NCI-H82 treated with DMSO at 0.1 percent for 48 hours (cell line): ENCODE results near the gene IFNK.
"Not testable (repeated sequence)": the region's sequence is repeated elsewhere in the genome, so short reads cannot be mapped to it uniquely, and the experiment has no call there.

Experiments
- DNase-seq: peaks from one replicate; lab custom pipeline; 2025; ENCODE audit not compliant: unreplicated experiment; lab: John Stamatoyannopoulos, UW

Gene IFNK

GRCh38 chr9:27524236-27524635, at the start of gene IFNK:
TSS of gene IFNK (plus strand) at chr9:27524290. CDS start at chr9:27524337, 47 bp downstream.
- no peak for DNase-seq

- no peak for DNase-seq
Measured at GRCh38 chr9:27474305-27474704, 49.8 kb upstream of the IFNK start.

DNA sequence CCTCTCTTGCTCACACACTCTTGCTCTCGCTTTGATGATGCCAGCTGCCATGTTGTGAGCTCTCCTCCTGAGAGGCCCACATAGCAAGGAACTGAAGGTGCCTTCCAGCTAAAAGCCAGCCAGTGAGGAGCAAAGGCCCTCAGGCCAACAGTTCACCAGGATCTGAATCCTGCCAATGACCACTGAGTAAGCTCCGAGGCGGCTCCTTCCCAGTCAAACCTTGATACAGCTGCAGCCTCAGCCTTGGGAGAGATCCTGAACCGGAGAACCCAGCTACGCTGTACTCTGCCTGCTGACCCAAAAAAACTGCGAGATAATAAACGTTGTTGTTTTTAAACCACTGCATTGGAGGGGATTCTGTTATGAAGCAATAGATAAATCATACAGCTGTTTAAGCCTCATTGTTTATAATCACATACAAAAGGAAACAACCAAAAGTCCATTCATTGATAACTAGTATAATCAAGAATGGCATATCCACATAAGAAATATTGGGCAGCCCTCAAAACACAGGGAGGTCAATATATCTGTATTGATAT, 49.0 kb upstream of the IFNK start:
- DNase-seq, result no peak

DNA sequence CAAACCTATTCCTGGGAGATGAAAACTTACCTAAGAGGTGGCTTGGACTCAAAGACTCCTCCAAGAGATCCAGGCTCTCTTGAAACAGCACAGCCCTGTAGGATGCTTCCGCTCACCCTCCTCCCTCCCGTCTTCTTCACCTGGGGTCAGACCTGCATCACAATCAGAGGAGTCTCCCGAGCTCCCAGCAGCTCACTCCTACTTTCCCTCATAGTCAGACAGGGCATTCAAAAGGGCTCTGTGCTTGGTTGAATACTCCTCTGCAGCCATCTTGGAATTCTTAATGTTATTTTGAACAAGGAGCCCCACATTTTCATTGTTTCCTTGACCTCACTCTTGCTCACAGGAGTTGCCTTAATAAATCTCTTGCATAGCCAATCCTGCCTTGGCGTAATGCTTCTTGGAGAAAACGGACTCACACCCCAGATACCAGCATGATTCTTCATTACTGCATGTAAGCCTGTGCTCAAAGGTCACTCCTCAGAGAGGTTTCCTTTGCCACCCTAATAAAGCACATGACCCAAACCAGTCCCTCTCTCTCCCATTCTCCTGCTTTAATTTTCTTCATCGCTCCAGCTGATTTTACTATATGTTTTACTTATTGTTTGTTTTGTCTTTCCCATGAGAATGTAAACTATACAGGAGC, 47.1 kb upstream of the IFNK start:
- no peak for DNase-seq

GRCh38 chr9:27478322-27478721, 45.8 kb upstream of the IFNK start:
- no peak for DNase-seq

DNA sequence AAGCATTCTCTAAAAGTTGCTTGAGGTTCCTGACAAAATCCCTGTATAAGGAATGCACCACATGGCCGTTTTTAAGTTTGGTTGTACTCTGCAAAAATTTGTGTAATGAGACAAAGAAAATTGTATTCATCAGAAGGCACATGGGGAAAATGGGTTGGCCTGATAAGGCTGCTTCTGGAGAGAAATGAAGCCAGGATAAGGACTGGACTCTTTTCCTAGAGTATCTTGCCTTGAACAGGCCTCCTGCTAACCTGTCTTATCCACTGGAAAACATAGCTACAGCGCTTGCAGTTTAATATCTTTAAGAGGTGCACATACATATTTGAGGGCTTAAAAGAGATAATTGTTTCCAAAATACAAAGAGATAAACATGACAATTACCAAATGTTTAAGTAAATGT, 41.4 kb upstream of the IFNK start:
- DNase-seq, result no peak

DNA sequence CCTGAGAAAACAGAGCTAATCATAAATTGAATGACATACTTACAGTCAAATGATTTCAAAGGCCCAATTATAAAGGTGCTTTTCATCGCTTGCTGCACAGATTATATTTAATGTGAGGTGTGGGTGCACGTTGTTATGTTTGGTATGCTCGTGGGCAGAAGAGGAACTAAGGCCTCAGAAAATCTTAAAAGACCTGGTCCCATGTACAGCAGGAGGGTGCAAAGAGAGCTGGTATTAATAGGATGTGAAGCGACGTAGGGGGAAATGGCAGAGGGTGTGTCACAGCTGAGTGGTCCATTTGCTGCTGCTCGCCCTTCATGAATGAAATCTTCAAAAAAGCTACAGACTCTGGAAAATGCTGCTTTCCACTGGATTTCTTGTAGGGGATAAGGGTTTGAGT, 40.5 kb upstream of the IFNK start:
- DNase-seq, result no peak

- DNase-seq, result no peak
Measured at GRCh38 chr9:27485158-27485557, 38.9 kb upstream of the IFNK start.

GRCh38 chr9:27487128-27487640, 36.9 kb upstream of the IFNK start:
- DNase-seq, result no peak

DNA sequence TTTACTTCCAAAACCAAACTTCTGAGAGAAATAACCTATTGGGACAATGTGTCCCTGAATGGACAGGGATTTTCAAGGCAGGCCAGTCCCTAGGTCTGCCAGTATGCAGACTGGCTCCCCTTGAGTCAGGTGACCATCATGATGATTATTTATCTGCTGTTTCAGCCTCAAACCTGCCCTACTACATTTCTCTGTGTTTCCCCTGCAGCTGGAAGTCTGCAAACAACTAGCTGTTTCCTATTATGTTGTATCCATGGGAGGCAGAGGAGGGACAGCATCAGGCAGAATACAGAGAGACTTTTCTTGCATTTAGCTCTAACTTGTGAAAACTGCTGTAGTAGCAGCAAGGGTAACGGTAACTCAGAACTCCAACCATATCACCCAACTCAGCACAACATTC, 36.2 kb upstream of the IFNK start:
- no peak for DNase-seq

DNA sequence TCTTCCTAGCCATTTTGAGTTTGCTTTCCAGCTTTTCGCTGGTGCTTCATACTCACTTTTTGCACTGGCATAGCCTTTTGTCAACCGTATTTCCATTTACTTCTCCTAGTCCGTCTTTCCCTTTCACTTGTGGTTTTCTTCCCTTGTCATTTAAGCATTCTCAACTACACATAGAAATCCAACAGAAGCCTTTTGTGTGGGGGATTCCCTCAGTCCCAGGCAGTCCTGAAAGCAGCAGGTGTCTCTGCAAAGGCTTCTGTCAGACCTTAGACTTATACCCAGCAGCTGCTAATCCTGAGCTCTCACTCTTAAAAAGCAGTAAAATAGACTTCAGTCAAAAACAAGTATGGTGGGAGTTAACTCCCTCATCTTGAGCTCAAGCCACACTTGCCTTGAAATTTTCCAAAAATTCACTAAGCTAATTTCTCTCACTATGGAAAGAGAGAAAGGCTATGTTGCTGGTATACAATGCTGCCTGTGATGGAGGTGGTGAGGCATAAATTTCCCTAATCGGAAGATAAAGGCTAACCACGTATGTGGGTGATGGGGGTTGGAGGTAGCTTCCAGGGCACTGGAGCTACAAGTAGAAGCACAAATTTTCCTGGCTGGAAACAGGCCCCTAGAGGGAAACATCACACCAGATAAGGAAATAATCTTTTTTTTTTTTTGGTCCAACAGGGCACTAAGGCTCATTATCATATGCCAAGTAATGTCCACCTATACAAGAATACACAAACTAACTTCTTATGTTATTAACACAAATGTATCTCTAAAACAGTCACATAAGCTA, 34.8 kb upstream of the IFNK start:
- no peak for DNase-seq

- no peak for DNase-seq
Measured at GRCh38 chr9:27491154-27491553, 32.9 kb upstream of the IFNK start.

DNA sequence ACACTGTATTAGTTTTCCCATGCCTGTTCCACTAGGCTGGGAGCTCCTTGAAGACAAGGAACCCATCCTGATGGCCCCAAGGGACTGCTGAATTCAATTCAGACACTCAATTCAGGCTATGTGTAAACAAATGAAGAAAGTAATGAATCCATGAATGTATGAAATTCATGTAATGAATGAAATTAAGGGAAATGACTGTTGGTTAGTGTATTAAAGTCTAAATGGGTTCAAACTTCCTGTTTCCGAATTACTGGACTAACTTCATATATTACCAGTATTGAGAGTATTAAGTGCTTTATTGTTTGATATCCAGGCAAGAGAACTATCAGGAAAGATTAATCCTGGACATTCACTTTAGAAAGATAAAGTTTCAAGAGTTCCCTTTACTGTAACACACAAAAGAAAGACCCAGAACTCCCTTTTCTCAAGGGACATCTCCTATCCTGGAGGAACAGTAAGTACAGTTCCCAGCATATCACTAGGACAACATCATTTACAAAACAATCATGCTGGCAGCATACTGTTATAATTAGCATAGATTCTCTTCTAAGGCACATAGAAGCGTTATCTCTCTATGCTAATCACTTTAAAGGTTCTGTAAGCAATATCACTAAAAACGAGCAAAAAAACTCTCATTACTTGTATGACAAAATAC, 28.5 kb upstream of the IFNK start:
- no peak for DNase-seq

- DNase-seq, result no peak
Measured at GRCh38 chr9:27496135-27496504, 28.0 kb upstream of the IFNK start.

- DNase-seq, result peak; percentile 45
Measured at GRCh38 chr9:27497883-27498417, 26.1 kb upstream of the IFNK start.

DNA sequence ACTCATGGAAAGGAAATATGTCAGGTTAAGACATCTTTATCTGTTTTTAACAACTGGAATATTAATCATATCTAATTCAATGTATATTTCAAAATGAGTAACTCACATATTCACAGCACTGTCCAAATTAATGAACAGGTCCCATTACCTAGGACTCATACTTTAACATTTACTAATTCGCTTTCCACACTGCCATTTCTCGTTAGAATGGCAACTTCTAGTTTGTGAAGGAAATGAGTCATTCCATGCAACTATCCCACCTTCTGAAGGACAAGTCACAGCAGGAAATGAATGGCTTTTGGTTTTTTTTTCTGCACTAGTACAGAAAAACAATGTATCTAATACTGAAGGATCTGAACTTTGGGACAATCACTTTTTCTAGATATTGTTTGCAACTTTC, 24.6 kb upstream of the IFNK start:
- DNase-seq, result no peak

GRCh38 chr9:27500902-27501301, 23.2 kb upstream of the IFNK start:
- DNase-seq, result not testable (repeated sequence)

DNA sequence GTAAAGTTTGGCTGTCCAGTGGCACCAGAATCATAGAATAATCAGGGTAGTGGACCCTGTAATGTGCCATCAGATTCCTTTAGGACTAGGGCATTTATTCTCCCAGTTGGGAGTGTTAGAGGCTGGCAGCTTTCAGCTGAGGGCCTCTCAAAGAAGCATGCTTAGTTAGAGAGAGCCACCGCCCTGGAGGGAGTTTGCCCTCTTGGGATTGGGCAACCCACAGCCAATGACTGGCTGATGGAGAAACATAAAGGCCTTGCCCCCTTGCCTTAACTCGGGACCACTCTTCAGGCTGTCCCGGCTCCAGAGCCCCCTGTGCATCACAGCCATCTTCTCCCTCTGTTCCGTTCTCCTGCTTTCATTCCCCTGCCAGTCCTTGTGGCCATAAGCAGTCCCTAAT, 20.5 kb upstream of the IFNK start:
- DNase-seq, result no peak

DNA sequence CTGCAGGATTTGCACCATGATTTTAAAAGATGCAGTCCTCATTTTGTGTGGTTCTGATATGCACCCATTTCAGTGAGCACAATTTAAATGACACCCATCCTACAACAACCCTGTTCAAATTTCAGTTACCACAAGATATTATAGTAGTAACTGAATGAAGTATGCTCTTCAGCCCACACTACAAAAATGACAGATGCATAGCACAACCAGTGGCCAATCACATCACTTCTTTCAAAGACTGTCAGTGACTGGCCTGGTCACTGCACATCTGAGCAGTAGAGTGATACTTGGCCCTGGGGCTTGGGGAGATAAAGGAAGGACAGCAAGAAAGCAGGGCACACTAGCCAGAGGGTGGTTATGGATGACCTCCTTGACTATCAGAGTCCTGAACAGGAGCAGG, 19.8 kb upstream of the IFNK start:
- DNase-seq, result no peak

GRCh38 chr9:27505744-27506161, 18.3 kb upstream of the IFNK start:
- no peak for DNase-seq

DNA sequence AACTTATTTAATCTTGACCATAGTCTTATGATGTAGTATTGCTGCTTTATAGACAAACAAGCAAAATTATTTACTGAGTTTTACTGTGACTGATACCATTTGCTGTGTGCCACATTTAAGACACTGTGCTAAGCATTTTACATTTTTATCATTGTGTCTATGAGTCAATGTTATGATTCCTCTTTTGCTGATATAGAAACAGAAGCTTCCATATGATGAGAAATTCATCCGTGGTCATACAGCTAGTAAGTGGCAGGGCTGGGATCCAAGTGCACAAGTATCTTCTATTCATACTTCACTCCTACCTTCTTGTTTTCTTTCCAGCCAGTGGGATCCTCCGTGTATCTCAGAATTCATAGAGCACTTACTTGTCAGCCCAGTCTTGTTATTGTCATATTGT, 17.1 kb upstream of the IFNK start:
- DNase-seq, result no peak

DNA sequence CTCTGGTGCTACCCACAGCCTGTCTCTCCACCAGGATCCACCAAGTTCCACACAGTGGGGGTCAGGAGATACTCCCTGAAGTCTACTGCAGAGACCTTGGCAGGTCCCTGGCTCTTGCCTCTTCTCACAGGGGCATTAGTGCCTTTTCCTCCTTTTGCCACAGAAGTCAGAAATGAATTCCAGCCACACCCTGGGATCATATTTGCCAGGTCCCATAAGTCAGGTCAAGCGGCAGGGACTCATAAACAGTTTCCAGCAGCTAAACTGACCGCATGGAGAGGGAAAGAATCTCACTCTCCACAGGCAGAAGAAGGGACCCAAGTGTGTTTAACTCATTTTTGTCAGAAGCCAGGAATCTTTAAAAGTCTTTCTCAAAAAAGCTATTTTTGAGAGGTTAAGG, 13.3 kb upstream of the IFNK start:
- no peak for DNase-seq
